Measurements from ENCODE around the gene ASXL2.

DNA sequence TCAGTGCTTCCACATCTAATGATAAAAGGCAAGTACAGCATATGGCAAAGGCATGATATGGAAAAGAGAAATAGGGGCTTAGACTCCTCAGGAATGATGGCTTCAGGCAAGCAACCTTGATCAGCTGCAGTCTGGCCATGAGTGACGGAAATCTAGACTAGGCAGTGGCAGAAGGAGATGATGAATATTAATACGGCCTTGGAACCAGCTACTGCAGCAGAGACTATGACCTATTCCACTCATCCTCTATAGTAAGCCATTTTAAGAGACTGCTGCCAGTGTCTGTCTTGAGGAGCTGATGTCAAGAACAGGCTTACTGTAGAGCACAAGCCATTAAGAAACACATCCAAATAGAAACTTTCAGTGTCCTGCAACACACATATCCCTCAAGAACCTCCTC is 23.7 kb downstream of the ASXL2 start:
- TF ChIP-seq, protein P1, sequence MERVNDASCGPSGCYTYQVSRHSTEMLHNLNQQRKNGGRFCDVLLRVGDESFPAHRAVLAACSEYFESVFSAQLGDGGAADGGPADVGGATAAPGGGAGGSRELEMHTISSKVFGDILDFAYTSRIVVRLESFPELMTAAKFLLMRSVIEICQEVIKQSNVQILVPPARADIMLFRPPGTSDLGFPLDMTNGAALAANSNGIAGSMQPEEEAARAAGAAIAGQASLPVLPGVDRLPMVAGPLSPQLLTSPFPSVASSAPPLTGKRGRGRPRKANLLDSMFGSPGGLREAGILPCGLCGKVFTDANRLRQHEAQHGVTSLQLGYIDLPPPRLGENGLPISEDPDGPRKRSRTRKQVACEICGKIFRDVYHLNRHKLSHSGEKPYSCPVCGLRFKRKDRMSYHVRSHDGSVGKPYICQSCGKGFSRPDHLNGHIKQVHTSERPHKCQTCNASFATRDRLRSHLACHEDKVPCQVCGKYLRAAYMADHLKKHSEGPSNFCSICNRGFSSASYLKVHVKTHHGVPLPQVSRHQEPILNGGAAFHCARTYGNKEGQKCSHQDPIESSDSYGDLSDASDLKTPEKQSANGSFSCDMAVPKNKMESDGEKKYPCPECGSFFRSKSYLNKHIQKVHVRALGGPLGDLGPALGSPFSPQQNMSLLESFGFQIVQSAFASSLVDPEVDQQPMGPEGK (CRISPR knock-in tag; IDR thresholded peaks at IDR 0.05; ENCODE audit: borderline replicate concordance): no peak
- TF ChIP-seq TCF4 (CRISPR knock-in tag; IDR thresholded peaks at IDR 0.05; ENCODE audit: borderline replicate concordance) (no peak), ARNTL (CRISPR knock-in tag; IDR thresholded peaks at IDR 0.05; ENCODE audit: borderline replicate concordance, low read depth) (no peak), OSR1 (CRISPR knock-in tag; IDR thresholded peaks at IDR 0.05) (no peak), CSDC2 (CRISPR knock-in tag; IDR thresholded peaks at IDR 0.05) (no peak), SNAI2 (CRISPR knock-in tag; IDR thresholded peaks at IDR 0.05) (no peak), ESRRG (CRISPR knock-in tag; IDR thresholded peaks at IDR 0.05) (no peak), ZNF565 (CRISPR knock-in tag; conservative IDR thresholded peaks at IDR 0.05; ENCODE audit: low read depth) (no peak), ZFP3 (CRISPR knock-in tag; IDR thresholded peaks at IDR 0.05) (no peak), ZNF70 (CRISPR knock-in tag; IDR thresholded peaks at IDR 0.05) (no peak), RARB (CRISPR knock-in tag; IDR thresholded peaks at IDR 0.05) (no peak)
- TF ChIP-seq, protein P2, sequence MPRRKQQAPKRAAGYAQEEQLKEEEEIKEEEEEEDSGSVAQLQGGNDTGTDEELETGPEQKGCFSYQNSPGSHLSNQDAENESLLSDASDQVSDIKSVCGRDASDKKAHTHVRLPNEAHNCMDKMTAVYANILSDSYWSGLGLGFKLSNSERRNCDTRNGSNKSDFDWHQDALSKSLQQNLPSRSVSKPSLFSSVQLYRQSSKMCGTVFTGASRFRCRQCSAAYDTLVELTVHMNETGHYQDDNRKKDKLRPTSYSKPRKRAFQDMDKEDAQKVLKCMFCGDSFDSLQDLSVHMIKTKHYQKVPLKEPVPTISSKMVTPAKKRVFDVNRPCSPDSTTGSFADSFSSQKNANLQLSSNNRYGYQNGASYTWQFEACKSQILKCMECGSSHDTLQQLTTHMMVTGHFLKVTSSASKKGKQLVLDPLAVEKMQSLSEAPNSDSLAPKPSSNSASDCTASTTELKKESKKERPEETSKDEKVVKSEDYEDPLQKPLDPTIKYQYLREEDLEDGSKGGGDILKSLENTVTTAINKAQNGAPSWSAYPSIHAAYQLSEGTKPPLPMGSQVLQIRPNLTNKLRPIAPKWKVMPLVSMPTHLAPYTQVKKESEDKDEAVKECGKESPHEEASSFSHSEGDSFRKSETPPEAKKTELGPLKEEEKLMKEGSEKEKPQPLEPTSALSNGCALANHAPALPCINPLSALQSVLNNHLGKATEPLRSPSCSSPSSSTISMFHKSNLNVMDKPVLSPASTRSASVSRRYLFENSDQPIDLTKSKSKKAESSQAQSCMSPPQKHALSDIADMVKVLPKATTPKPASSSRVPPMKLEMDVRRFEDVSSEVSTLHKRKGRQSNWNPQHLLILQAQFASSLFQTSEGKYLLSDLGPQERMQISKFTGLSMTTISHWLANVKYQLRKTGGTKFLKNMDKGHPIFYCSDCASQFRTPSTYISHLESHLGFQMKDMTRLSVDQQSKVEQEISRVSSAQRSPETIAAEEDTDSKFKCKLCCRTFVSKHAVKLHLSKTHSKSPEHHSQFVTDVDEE (CRISPR knock-in tag; IDR thresholded peaks at IDR 0.05): no peak
- TF ChIP-seq, protein P3, sequence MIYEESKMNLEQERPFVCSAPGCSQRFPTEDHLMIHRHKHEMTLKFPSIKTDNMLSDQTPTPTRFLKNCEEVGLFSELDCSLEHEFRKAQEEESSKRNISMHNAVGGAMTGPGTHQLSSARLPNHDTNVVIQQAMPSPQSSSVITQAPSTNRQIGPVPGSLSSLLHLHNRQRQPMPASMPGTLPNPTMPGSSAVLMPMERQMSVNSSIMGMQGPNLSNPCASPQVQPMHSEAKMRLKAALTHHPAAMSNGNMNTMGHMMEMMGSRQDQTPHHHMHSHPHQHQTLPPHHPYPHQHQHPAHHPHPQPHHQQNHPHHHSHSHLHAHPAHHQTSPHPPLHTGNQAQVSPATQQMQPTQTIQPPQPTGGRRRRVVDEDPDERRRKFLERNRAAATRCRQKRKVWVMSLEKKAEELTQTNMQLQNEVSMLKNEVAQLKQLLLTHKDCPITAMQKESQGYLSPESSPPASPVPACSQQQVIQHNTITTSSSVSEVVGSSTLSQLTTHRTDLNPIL (CRISPR knock-in tag; IDR thresholded peaks at IDR 0.05; ENCODE audit: low read depth): no peak
- TF ChIP-seq, protein P4, sequence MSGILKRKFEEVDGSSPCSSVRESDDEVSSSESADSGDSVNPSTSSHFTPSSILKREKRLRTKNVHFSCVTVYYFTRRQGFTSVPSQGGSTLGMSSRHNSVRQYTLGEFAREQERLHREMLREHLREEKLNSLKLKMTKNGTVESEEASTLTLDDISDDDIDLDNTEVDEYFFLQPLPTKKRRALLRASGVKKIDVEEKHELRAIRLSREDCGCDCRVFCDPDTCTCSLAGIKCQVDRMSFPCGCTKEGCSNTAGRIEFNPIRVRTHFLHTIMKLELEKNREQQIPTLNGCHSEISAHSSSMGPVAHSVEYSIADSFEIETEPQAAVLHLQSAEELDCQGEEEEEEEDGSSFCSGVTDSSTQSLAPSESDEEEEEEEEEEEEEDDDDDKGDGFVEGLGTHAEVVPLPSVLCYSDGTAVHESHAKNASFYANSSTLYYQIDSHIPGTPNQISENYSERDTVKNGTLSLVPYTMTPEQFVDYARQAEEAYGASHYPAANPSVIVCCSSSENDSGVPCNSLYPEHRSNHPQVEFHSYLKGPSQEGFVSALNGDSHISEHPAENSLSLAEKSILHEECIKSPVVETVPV (CRISPR knock-in tag; IDR thresholded peaks at IDR 0.05): no peak

All from SK-N-SH treated with all-trans-retinoic acid at 6 μM for 48 hours (cell line).